ENCODE measurements around the gene FXYD4.

Gene FXYD4

DNA sequence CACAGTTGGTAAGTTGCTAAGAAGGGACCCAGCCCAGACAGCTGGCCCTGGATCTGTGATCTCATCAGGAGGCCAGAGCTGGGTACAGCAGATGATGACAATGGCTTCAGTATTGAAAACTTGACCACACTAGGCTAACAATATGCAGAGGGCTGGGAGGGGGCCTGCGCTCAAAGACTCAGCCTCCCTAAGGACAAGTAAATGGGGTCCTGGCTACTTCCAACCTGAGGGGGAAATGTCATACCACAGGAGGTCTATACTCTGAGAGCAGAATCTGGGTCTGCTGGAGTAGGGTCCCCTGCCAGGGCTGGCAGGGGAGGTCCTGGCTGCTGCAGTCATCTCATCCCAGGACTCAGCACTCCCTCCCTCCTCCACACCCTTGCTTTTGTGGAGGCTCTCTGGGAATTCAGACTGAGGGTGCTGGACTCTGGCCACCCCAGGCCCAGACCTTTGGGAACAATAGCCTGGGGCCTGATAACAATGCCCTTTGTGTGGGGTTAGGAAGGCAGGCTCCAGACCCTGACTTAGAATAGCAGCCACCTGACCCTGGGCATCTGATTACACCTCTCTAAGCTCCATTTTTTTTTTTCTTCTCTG is 1.4 kb downstream of the FXYD4 start:
- ChIA-PET POLR2A (no interaction called here), CTCF (no interaction called here)
- TF ChIP-seq, protein P1, sequence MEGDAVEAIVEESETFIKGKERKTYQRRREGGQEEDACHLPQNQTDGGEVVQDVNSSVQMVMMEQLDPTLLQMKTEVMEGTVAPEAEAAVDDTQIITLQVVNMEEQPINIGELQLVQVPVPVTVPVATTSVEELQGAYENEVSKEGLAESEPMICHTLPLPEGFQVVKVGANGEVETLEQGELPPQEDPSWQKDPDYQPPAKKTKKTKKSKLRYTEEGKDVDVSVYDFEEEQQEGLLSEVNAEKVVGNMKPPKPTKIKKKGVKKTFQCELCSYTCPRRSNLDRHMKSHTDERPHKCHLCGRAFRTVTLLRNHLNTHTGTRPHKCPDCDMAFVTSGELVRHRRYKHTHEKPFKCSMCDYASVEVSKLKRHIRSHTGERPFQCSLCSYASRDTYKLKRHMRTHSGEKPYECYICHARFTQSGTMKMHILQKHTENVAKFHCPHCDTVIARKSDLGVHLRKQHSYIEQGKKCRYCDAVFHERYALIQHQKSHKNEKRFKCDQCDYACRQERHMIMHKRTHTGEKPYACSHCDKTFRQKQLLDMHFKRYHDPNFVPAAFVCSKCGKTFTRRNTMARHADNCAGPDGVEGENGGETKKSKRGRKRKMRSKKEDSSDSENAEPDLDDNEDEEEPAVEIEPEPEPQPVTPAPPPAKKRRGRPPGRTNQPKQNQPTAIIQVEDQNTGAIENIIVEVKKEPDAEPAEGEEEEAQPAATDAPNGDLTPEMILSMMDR (IDR thresholded peaks at IDR 0.05; ENCODE audit: insufficient read depth, low read length, missing control alignments), result no peak
- no peak overlapping the region for H3K4me3 ChIP-seq (ENCODE audit: low read depth, low read length)
- no peak for DNase-seq (ENCODE audit: low read depth, low spot score)

DNA sequence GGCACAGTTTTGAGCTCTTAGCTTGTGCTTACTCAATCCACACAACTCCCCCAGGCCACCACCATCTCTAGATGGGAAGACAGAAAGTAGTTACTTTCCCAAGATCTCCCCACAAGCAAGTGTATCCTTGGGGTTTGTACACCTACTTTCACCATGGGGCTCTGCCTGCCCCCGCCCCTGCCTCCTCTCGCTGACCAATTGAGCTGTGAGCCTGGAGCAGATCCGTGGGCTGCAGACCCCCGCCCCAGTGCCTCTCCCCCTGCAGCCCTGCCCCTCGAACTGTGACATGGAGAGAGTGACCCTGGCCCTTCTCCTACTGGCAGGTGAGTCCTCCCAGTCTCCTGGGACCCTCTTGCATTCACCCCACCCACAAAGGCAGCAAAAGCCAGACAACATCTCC is 2.0 kb downstream of the FXYD4 start:
- POLR2A ChIA-PET, result no interaction called here
- H3K4me3 ChIP-seq (ENCODE audit: low read depth, low read length), result no peak overlapping the region
- TF ChIP-seq, protein P1 (IDR thresholded peaks at IDR 0.05; ENCODE audit: insufficient read depth, low read length, missing control alignments), result no peak
- no peak for DNase-seq (ENCODE audit: low read depth, low spot score)
- CTCF ChIA-PET, result interaction anchor here (0.9 kb wide), 1 partner anchor 507 kb away, joined by 3 read pairs; no protein-coding TSS in a partner anchor

DNA sequence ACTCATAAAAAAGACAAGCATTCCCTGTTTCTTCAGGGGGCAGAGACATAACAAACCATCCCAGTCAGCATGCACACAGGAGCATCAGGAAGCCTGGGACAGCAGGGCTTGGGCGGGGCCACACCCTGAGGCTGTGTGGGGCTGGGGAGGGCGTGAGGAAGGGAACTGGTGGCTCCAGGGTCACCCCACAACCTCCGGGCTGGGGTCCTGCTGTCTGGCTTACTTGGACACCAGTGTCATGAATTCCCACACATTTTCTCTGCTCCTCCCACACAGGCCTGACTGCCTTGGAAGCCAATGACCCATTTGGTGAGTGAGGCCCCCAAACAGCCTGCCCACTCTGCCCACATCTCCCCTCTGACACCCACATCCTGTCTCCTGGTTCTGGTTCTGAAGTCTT is 2.8 kb downstream of the FXYD4 start:
- TF ChIP-seq, protein P1 (IDR thresholded peaks at IDR 0.05; ENCODE audit: insufficient read depth, low read length, missing control alignments), result no peak
- POLR2A ChIA-PET, result no interaction called here

DNA sequence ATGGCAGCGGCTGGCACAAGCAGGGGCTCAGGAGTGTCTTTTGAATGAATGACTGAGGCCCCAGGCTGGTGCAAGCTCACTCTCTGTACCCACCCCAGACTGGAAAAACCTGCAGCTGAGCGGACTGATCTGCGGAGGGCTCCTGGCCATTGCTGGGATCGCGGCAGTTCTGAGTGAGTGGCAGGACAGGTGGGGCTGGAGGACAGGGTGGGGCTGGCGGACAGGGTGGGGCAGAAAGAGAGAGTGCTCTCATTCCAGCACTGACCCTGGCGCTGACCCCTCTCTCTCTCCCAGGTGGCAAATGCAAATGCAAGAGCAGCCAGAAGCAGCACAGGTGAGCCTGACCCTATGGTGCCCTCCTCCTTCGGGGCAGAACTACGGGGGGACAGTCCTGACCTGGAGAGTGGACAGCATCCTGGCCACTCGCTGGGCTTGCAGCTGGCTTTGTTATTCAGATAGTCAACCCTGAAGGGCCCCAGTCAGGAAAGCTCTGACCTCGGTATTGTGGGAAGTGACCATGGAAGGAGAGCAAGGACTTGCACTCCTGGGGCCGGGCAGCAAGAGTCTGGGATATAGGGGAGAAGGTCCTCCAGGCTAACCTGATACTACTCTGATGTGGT is 4.1 kb downstream of the FXYD4 start:
- ChIA-PET POLR2A (no interaction called here), CTCF (no interaction called here)
- TF ChIP-seq, protein P1 (IDR thresholded peaks at IDR 0.05; ENCODE audit: insufficient read depth, low read length, missing control alignments), result no peak

More for the DNA sequence above, 2.8 kb downstream of the FXYD4 start:
- no peak overlapping the region for H3K4me3 ChIP-seq (ENCODE audit: low read depth, low read length)
- DNase-seq (ENCODE audit: low read depth, low spot score), result no peak
- CTCF ChIA-PET, result interaction anchor here (0.9 kb wide), 1 partner anchor 508 kb away, joined by 3 read pairs; no protein-coding TSS in a partner anchor

DNA sequence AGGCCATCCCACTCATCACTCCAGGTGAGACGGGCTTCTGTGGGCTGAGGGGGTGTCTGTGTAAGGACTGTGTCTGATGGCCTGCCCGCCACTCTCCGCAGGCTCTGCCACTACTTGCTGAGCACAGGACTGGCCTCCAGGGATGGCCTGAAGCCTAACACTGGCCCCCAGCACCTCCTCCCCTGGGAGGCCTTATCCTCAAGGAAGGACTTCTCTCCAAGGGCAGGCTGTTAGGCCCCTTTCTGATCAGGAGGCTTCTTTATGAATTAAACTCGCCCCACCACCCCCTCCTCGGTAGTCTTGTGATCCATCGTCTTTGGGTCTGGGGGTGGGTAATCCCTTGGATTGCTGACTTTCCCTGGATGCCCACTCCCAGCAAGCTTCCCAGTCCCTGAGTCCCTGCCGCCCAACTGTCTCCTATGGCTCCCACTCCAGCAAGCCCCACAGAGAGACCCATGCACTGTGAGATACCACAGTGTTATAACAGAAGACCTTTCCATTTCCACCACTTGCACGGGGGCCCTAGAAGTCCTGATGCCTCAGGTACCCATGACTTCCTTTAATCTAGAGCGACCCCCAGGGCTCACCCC is 4.7 kb downstream of the FXYD4 start:
- ChIA-PET CTCF (interaction anchor here (1.7 kb wide), 1 partner anchor 28 kb away, joined by 4 read pairs; no protein-coding TSS in a partner anchor), POLR2A (no interaction called here)
- no peak overlapping the region for H3K4me3 ChIP-seq (ENCODE audit: low read depth, low read length)
- TF ChIP-seq, protein P1 (IDR thresholded peaks at IDR 0.05; ENCODE audit: insufficient read depth, low read length, missing control alignments), result no peak
- no peak for DNase-seq (ENCODE audit: low read depth, low spot score)

More for the DNA sequence above, 4.1 kb downstream of the FXYD4 start:
- DNase-seq (ENCODE audit: low read depth, low spot score), result no peak
- no peak overlapping the region for H3K4me3 ChIP-seq (ENCODE audit: low read depth, low read length)

DNA sequence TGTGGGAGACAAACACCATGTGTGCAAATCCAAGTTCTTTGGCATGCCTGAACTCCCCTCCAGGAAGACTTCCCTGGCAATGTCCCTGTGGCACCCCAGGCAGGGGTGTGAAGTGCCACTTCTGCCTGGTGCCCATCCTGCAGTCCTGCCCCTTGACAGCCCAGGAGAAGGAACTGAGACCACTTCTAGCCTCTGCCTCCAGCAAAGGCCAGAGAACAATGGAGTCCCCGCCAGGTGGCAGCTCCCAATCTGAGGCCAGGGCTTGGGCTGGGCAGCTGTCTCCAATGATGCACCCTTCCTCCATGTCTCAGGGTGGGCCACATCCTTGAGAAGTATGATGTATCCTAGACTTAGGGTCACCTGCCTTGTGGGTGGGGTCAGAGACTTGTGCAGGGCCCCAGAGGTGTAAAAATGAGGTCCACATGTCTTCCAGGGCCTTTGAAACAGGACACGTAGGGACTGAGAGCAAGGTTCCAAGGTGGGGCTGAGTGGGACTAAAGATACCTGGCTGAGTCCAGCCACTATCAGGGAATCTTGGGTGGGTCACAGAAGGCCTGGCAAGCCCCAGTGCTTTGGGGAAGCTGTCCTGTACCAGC is 5.5 kb downstream of the FXYD4 start:
- TF ChIP-seq, protein P1 (IDR thresholded peaks at IDR 0.05; ENCODE audit: insufficient read depth, low read length, missing control alignments), result no peak
- CTCF ChIA-PET, result interaction anchor here (1.7 kb wide), 1 partner anchor 29 kb away, joined by 4 read pairs; no protein-coding TSS in a partner anchor
- DNase-seq (ENCODE audit: low read depth, low spot score), result no peak
- H3K4me3 ChIP-seq (ENCODE audit: low read depth, low read length), result no peak overlapping the region
- POLR2A ChIA-PET, result no interaction called here
